ENCODE results near the gene MPC1L. TPM values are rescaled to one million over a fixed set of nuclear protein-coding genes. Genes with fewer than 3 reads are reported as not detected.
A peak's percentile ranks its signal among the peaks of the same experiment; 100 is the strongest.
"Not testable (repeated sequence)": the region's sequence is repeated elsewhere in the genome, so short reads cannot be mapped to it uniquely, and the experiment has no call there.

MPC1L gene
- total and polyA plus RNA-seq, 9 donors, result not detected

DNA sequence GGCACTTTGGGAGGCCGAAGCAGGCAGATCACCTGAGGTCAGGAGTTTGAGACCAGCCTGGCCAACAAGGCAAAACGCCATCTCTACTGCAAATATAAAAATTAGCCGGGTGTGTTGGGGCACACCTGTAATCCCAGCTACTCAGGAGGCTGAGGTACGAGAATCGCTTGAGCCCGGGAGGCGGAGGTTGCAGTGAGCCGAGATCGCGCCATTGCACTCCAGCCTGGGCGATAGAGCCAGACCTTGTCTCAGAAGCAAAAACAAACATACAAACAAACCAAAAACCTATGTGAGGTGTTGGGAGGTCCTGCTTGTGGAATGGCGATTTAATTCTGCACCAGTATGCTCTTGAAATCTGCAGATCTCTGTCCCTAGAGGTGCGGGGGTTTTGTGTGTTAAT, 41.0 kb upstream of the MPC1L start:
- not testable (repeated sequence) for DNase-seq; H3K36me3 ChIP-seq (ENCODE audit: control insufficient read depth, insufficient read depth, low read length); H3K9me3 ChIP-seq (replicated peaks; ENCODE audit: control insufficient read depth, low read depth, low read length); H3K4me3 ChIP-seq (ENCODE audit: low read length); H3K27ac ChIP-seq (ENCODE audit: low read length); H3K4me1 ChIP-seq (ENCODE audit: control insufficient read depth, insufficient read depth, low read length)
- 97% methylated on average over 6 of the region's 13 CpGs for WGBS (ENCODE audit: insufficient coverage)
- H3K27me3 ChIP-seq (ENCODE audit: control insufficient read depth, insufficient read depth, low read length), result peaks cover 29% of the 10 kb centered on the region

DNA sequence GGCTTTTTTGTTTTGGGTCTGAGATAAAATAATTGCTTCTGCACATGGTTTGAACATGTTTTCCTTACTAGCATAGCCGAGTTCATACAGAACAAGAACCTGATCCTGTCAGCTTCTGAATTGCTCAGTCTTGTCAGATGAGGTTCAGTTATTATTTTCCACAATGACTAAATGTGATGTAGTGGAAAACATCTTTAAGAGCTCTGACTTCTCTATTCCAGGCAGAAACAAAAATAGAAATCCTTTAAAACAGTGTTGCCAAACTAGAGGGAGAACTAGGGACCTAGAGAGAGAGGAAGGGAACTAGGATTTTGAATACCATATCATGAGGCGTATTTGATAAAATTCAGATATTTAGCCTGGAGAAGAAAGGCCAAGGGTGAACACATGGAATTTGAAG, 40.4 kb upstream of the MPC1L start:
- Histone ChIP-seq H3K27me3 (ENCODE audit: control insufficient read depth, insufficient read depth, low read length) (peaks cover 27% of the 10 kb centered on the region), H3K27ac (ENCODE audit: low read length) (no peak overlapping the region), H3K9me3 (replicated peaks; ENCODE audit: control insufficient read depth, low read depth, low read length) (no peaks in the 10 kb centered on the region), H3K4me1 (ENCODE audit: control insufficient read depth, insufficient read depth, low read length) (peaks cover 3% of the 10 kb centered on the region), H3K36me3 (ENCODE audit: control insufficient read depth, insufficient read depth, low read length) (no peaks in the 10 kb centered on the region), H3K4me3 (ENCODE audit: low read length) (no peak overlapping the region)
- DNase-seq, result peak; percentile 39
- no CpG with 5 or more reads among the region's 2 CpGs for WGBS (ENCODE audit: insufficient coverage)

DNA sequence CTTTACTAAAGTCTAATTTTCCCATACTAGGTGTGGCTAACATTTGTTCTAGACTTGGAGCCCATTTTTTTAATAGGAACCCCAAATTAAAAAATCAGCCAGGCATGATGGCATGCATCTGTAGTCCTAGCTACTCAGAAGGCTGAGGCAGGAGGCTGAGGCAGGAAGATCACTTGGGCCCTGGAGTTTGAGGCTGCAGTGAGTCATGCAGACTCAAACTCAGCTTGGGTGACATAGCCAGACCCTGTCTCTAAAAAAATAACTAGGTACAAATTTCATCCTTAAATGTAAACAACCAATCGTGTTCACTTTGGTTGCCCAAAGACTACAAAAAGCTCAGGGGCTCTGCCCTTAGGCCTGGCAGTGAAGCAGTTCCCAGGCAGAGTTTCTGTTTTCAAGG, 35.6 kb upstream of the MPC1L start:
- H3K9me3 ChIP-seq (replicated peaks; ENCODE audit: control insufficient read depth, low read depth, low read length); DNase-seq; H3K4me1 ChIP-seq (ENCODE audit: control insufficient read depth, insufficient read depth, low read length); H3K27ac ChIP-seq (ENCODE audit: low read length); H3K4me3 ChIP-seq (ENCODE audit: low read length): not testable (repeated sequence)
- H3K36me3 ChIP-seq (ENCODE audit: control insufficient read depth, insufficient read depth, low read length), result peaks cover 11% of the 10 kb centered on the region
- WGBS (ENCODE audit: insufficient coverage), result 100% methylated on average over 1 of the region's 1 CpG
- peaks cover 26% of the 10 kb centered on the region for H3K27me3 ChIP-seq (ENCODE audit: control insufficient read depth, insufficient read depth, low read length)

DNA sequence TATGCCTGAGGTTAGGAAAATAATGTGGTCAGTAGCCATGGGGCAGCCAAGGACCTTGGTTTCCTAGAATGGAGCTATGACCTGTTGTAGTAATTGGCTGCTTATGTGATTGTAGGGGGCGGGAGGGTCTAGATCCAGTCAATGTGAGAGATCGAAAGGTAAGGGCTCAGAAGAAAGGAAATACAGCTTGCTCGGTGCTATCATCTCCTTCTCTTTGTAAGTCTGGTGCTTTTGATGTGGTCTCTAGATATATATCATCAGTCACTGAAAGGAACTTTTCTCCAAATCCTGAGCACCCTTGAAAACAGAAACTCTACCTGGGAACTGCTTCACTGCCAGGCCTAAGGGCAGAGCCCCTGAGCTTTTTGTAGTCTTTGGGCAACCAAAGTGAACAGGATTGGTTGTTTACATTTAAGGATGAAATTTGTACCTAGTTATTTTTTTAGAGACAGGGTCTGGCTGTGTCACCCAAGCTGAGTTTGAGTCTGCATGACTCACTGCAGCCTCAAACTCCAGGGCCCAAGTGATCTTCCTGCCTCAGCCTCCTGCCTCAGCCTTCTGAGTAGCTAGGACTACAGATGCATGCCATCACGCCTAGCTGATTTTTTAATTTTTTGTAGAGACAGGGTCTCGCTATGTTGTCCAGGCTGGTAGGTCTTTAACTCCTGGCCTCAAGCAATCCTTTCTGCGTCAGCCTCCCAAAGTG, 33.5 kb upstream of the MPC1L start:
- not testable (repeated sequence) for DNase-seq; H3K27ac ChIP-seq (ENCODE audit: low read length); H3K9me3 ChIP-seq (replicated peaks; ENCODE audit: control insufficient read depth, low read depth, low read length); H3K4me3 ChIP-seq (ENCODE audit: low read length); H3K4me1 ChIP-seq (ENCODE audit: control insufficient read depth, insufficient read depth, low read length)
- Histone ChIP-seq H3K36me3 (ENCODE audit: control insufficient read depth, insufficient read depth, low read length) (peaks cover 11% of the 10 kb centered on the region), H3K27me3 (ENCODE audit: control insufficient read depth, insufficient read depth, low read length) (peaks cover 27% of the 10 kb centered on the region)
- WGBS (ENCODE audit: insufficient coverage), result 80% methylated on average over 3 of the region's 6 CpGs

DNA sequence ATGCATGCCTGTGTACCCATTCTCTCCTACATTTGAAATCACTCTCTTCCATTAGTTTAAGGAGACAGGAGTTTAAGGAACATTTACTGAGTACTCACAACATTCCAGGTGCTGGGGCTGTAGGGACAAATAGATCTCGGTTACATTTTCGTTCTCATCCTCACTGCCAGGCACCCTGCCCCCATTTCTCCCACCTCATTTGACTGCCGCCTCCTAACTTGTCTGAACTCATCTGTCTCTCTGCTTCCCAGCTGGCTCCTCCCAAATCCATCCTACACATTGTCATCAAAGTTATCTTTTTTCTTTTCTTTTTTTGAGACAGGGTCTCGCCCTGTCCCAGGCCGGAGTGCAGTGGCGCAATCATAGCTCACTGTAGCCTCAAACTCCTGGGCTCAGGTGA, 19.8 kb upstream of the MPC1L start:
- Histone ChIP-seq H3K27ac (ENCODE audit: low read length) (no peak overlapping the region), H3K4me1 (ENCODE audit: control insufficient read depth, insufficient read depth, low read length) (no peaks in the 10 kb centered on the region), H3K4me3 (ENCODE audit: low read length) (no peak overlapping the region), H3K36me3 (ENCODE audit: control insufficient read depth, insufficient read depth, low read length) (no peaks in the 10 kb centered on the region), H3K9me3 (replicated peaks; ENCODE audit: control insufficient read depth, low read depth, low read length) (no peaks in the 10 kb centered on the region), H3K27me3 (ENCODE audit: control insufficient read depth, insufficient read depth, low read length) (peaks cover 12% of the 10 kb centered on the region)
- no peak for DNase-seq
- WGBS (ENCODE audit: insufficient coverage), result 92% methylated on average over 6 of the region's 6 CpGs

DNA sequence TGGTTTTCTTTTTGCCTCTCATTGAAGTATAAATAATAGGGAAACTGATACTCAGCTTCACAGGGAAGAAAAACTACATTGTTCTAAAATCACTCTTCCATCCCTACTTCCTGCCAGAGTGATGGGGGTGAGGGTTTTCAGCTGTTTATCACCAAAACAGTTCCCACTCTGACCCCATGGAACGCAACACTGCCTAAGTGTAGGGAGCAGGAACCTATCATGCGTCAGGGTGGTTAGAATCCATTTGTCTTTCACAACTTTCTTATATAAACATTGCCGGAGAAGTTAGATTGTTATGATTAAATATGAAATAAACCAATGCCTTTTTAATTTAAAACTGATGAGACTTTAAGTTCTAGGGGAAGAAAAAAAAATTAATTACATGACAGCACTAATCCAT, 15.8 kb upstream of the MPC1L start:
- Histone ChIP-seq H3K36me3 (ENCODE audit: control insufficient read depth, insufficient read depth, low read length) (no peaks in the 10 kb centered on the region), H3K27ac (ENCODE audit: low read length) (no peak overlapping the region), H3K27me3 (ENCODE audit: control insufficient read depth, insufficient read depth, low read length) (peaks cover 11% of the 10 kb centered on the region), H3K9me3 (replicated peaks; ENCODE audit: control insufficient read depth, low read depth, low read length) (no peaks in the 10 kb centered on the region), H3K4me1 (ENCODE audit: control insufficient read depth, insufficient read depth, low read length) (no peaks in the 10 kb centered on the region), H3K4me3 (ENCODE audit: low read length) (no peak overlapping the region)
- no CpG with 5 or more reads among the region's 3 CpGs for WGBS (ENCODE audit: insufficient coverage)
- no peak for DNase-seq

DNA sequence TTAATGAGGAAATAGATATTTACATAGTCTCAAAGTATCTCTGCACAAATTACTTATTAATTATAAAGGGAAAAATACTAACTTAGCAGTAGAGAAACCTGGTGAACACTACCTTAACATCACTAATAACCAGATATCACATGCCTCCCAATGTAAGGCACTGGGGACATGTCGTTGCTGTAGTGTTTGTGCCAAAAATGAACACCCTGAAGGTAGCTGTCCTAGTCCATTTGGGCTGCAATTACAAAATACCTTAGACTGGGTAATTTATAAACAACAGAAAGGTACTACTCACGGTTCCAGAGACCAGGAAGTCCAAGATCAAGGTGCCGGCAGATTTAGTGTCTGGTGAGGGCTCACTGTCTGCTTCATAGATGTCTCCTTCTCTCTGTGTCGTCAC, 10.7 kb upstream of the MPC1L start:
- H3K36me3 ChIP-seq (ENCODE audit: control insufficient read depth, insufficient read depth, low read length), result no peaks in the 10 kb centered on the region
- H3K4me3 ChIP-seq (ENCODE audit: low read length), result no peak overlapping the region
- peaks cover 12% of the 10 kb centered on the region for H3K27me3 ChIP-seq (ENCODE audit: control insufficient read depth, insufficient read depth, low read length)
- H3K27ac ChIP-seq (ENCODE audit: low read length), result no peak overlapping the region
- no peaks in the 10 kb centered on the region for H3K9me3 ChIP-seq (replicated peaks; ENCODE audit: control insufficient read depth, low read depth, low read length)
- no peak for DNase-seq
- H3K4me1 ChIP-seq (ENCODE audit: control insufficient read depth, insufficient read depth, low read length), result no peaks in the 10 kb centered on the region
- WGBS (ENCODE audit: insufficient coverage), result 67% methylated on average over 2 of the region's 4 CpGs

DNA sequence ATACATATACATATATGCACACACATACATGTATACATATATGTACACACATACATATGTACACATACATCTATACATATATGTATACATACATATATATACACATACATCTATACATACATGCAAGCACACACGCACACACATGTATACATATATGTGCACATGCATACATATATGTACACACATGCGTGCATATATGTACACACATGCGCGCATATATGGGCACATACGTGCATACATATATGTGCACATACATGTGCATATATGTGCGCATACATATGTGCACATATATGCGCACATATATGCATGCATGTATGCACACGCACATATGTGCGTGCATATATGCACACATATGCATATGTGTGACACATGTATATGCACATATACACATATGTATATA, 7.3 kb upstream of the MPC1L start:
- WGBS (ENCODE audit: insufficient coverage), result 76% methylated on average over 5 of the region's 9 CpGs

DNA sequence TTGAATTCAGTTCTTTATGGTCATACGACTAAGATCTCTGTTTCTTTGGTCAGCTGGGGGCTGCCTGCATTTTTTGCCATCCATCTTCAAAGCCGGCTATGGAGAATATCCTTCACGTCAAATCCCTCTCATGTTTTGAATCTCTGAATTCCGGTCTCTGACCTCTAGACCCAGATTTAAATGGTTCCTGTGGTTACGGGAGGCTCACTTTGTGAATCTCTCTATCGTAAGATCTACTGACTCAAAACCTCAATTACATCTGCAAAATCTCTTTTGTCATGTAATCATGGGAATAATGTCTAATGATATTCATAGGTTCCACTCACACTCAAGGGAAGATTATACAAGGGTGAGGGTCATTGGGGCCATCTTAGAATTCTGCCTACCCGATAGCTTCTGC, 5.7 kb upstream of the MPC1L start:
- peaks cover 19% of the 10 kb centered on the region for H3K27me3 ChIP-seq (ENCODE audit: control insufficient read depth, insufficient read depth, low read length)
- no peak for DNase-seq
- no peak overlapping the region for H3K4me3 ChIP-seq (ENCODE audit: low read length)
- no peaks in the 10 kb centered on the region for H3K4me1 ChIP-seq (ENCODE audit: control insufficient read depth, insufficient read depth, low read length)
- no peaks in the 10 kb centered on the region for H3K9me3 ChIP-seq (replicated peaks; ENCODE audit: control insufficient read depth, low read depth, low read length)
- no peaks in the 10 kb centered on the region for H3K36me3 ChIP-seq (ENCODE audit: control insufficient read depth, insufficient read depth, low read length)
- H3K27ac ChIP-seq (ENCODE audit: low read length), result no peak overlapping the region
- 88% methylated on average over 4 of the region's 7 CpGs for WGBS (ENCODE audit: insufficient coverage)

More for the DNA sequence above, 7.3 kb upstream of the MPC1L start:
- H3K4me1 ChIP-seq (ENCODE audit: control insufficient read depth, insufficient read depth, low read length), result no peaks in the 10 kb centered on the region
- no peaks in the 10 kb centered on the region for H3K36me3 ChIP-seq (ENCODE audit: control insufficient read depth, insufficient read depth, low read length)
- H3K27ac ChIP-seq (ENCODE audit: low read length), result no peak overlapping the region
- no peak for DNase-seq
- no peak overlapping the region for H3K4me3 ChIP-seq (ENCODE audit: low read length)
- peaks cover 22% of the 10 kb centered on the region for H3K27me3 ChIP-seq (ENCODE audit: control insufficient read depth, insufficient read depth, low read length)
- H3K9me3 ChIP-seq (replicated peaks; ENCODE audit: control insufficient read depth, low read depth, low read length), result no peaks in the 10 kb centered on the region

DNA sequence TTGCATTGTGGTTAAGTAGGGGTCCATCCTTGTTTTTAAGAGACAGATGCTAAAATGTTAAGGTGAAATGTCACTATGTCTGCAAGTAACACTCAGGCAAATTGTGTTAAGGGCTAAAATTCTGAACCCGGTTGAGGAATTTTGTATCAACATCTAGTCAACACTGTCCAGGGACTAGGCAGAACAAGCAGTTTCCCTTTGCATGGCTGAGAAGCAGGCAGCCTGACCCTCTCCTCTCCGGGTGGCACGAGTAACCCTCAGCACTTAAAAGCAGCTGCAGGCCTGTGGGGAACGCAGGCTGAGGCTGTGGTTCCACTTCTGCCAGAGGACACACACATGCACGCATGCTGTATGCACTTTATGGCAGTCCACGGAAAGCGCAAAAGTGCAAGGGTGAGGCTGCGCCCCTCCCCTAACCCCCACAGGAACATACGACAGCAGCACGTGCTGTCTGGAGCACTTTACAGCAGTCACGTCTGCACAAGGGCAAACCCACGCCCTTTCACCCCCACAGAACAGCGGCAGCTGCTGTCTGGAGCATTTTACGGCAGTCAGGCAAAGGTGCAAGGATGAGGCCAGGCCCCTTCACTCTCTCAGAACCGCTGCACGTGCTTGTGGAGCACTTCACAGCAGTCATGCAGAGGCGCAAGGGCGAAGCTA, 619 bp upstream of the MPC1L start:
- Histone ChIP-seq H3K27me3 (ENCODE audit: control insufficient read depth, insufficient read depth, low read length) (peaks cover 32% of the 10 kb centered on the region), H3K4me3 (ENCODE audit: low read length) (no peak overlapping the region), H3K4me1 (ENCODE audit: control insufficient read depth, insufficient read depth, low read length) (no peaks in the 10 kb centered on the region), H3K27ac (ENCODE audit: low read length) (no peak overlapping the region), H3K9me3 (replicated peaks; ENCODE audit: control insufficient read depth, low read depth, low read length) (peaks cover 3% of the 10 kb centered on the region), H3K36me3 (ENCODE audit: control insufficient read depth, insufficient read depth, low read length) (no peaks in the 10 kb centered on the region)
- 56% methylated on average over 18 of the region's 18 CpGs for WGBS (ENCODE audit: insufficient coverage)
- no peak for DNase-seq
